Measurements from ENCODE around the gene TMEM252. TPM values are rescaled to one million over a fixed set of nuclear protein-coding genes. Genes with fewer than 3 reads are reported as not detected.

TMEM252 gene
- total RNA-seq (2022): not detected in 2 replicates
- not detected for Bru-seq, nascent RNA
- not detected for BruChase-seq, experiment 1, labeled RNA remaining after a 6-hour chase
- not detected for BruChase-seq, experiment 2, labeled RNA remaining after a 2-hour chase
- long read RNA-seq: 0 reads

GRCh38 chr9:68540712-68541535, at the start of gene TMEM252:
Gene TMEM252 (minus strand): TSS chr9:68540883. CDS start chr9:68540814, 69 bp downstream.
- no peak for TF ChIP-seq CTCF (IDR thresholded peaks at IDR 0.05; ENCODE audit: unreplicated experiment)
- no peak for DNase-seq
- H3K4me3 Mint-ChIP-seq (ENCODE audit: low read depth, unreplicated experiment): no peak within 1 kb of the TSS
- H3K27me3 Mint-ChIP-seq (ENCODE audit: unreplicated experiment): peaks cover 17% of the 10 kb centered on the region
- BruUV-seq (replicated peaks): no TSS peak
- H3K36me3 Mint-ChIP-seq (ENCODE audit: insufficient read depth, unreplicated experiment): no peaks in the 10 kb centered on the region
- intact Hi-C loops (cut with micrococcal nuclease; ENCODE audit: unreplicated experiment): no loop called here
- no peak within 1 kb of the TSS for H3K27ac Mint-ChIP-seq (ENCODE audit: unreplicated experiment)
- CTCF ChIA-PET: interaction anchor here (1.1 kb wide), 1 partner anchor 20 kb away, joined by 3 read pairs; no protein-coding TSS in a partner anchor
- no peaks in the 10 kb centered on the region for H3K4me1 Mint-ChIP-seq (ENCODE audit: low read depth, unreplicated experiment)
- H3K9me3 Mint-ChIP-seq (ENCODE audit: low read depth, unreplicated experiment): no peaks in the 10 kb centered on the region

- DNase-seq: no peak
- Mint-ChIP-seq H3K4me1 (ENCODE audit: low read depth, unreplicated experiment) (peaks cover 8% of the 10 kb centered on the region), H3K27me3 (ENCODE audit: unreplicated experiment) (peaks cover 27% of the 10 kb centered on the region), H3K9me3 (ENCODE audit: low read depth, unreplicated experiment) (no peaks in the 10 kb centered on the region), H3K4me3 (ENCODE audit: low read depth, unreplicated experiment) (no peak overlapping the region), H3K27ac (ENCODE audit: unreplicated experiment) (no peak overlapping the region), H3K36me3 (ENCODE audit: insufficient read depth, unreplicated experiment) (no peaks in the 10 kb centered on the region)
- no peak for TF ChIP-seq CTCF (IDR thresholded peaks at IDR 0.05; ENCODE audit: unreplicated experiment)
- CTCF ChIA-PET: interaction anchor here (0.6 kb wide), 1 partner anchor 415 kb away, joined by 3 read pairs; no protein-coding TSS in a partner anchor
- intact Hi-C loops (cut with micrococcal nuclease; ENCODE audit: unreplicated experiment): loop anchor here (10.0 kb wide), 1 partner anchor 260 kb away; no protein-coding TSS in a partner anchor
- no TSS peak for BruUV-seq (replicated peaks)
Observed at GRCh38 chr9:68585034-68585761, 44.5 kb upstream of the TMEM252 start.

GRCh38 chr9:68584189-68585033, 43.7 kb upstream of the TMEM252 start:
- Mint-ChIP-seq H3K4me3 (ENCODE audit: low read depth, unreplicated experiment) (no peak overlapping the region), H3K36me3 (ENCODE audit: insufficient read depth, unreplicated experiment) (no peaks in the 10 kb centered on the region), H3K4me1 (ENCODE audit: low read depth, unreplicated experiment) (peaks cover 8% of the 10 kb centered on the region), H3K27ac (ENCODE audit: unreplicated experiment) (no peak overlapping the region), H3K9me3 (ENCODE audit: low read depth, unreplicated experiment) (peaks cover 3% of the 10 kb centered on the region), H3K27me3 (ENCODE audit: unreplicated experiment) (peaks cover 19% of the 10 kb centered on the region)
- intact Hi-C loops (cut with micrococcal nuclease; ENCODE audit: unreplicated experiment): loop anchor here (1.0 to 10.0 kb wide), 3 partner anchors 102 to 415 kb away; no protein-coding TSS in a partner anchor
- CTCF ChIA-PET: interaction anchor here (0.7 kb wide), 1 partner anchor 167 kb away, joined by 5 read pairs; no protein-coding TSS in a partner anchor
- no TSS peak for BruUV-seq (replicated peaks)
- DNase-seq: peak; percentile 84
- TF ChIP-seq CTCF (IDR thresholded peaks at IDR 0.05; ENCODE audit: unreplicated experiment): peak; percentile 88

GRCh38 chr9:68581696-68582095, 41.0 kb upstream of the TMEM252 start:
- no peak overlapping the region for H3K4me3 Mint-ChIP-seq (ENCODE audit: low read depth, unreplicated experiment)
- intact Hi-C loops (cut with micrococcal nuclease; ENCODE audit: unreplicated experiment): loop anchor here (10.0 kb wide), 1 partner anchor 263 kb away; no protein-coding TSS in a partner anchor
- CTCF ChIA-PET: no interaction called here
- no peak overlapping the region for H3K27ac Mint-ChIP-seq (ENCODE audit: unreplicated experiment)
- no TSS peak for BruUV-seq (replicated peaks)
- peaks cover 3% of the 10 kb centered on the region for H3K9me3 Mint-ChIP-seq (ENCODE audit: low read depth, unreplicated experiment)
- no peak for DNase-seq
- H3K36me3 Mint-ChIP-seq (ENCODE audit: insufficient read depth, unreplicated experiment): no peaks in the 10 kb centered on the region
- peaks cover 8% of the 10 kb centered on the region for H3K4me1 Mint-ChIP-seq (ENCODE audit: low read depth, unreplicated experiment)
- H3K27me3 Mint-ChIP-seq (ENCODE audit: unreplicated experiment): peaks cover 7% of the 10 kb centered on the region
- no peak for TF ChIP-seq CTCF (IDR thresholded peaks at IDR 0.05; ENCODE audit: unreplicated experiment)

Data from Calu3 (cell line).